Suprapubic skin (tissue), 4 donors: ENCODE data around the gene PLXNA4. TPM values are rescaled to one million over a fixed set of nuclear protein-coding genes. Genes with fewer than 3 reads are reported as not detected.

Experiments
- DNase-seq, 2 donors: peaks; one replicate each; pipeline ENCODE4 v3.0.0-alpha.2; 2019; ENCODE audit warnings: low spot score in 2 of 2
- H3K27ac ChIP-seq: fragments of 200-600 bp; sonication (generic); one replicate; pipeline ENCODE4 v1.5.1; 2019
- H3K27me3 ChIP-seq: fragments of 200-600 bp; sonication (generic); one replicate; pipeline ENCODE4 v1.5.1; 2019
- H3K36me3 ChIP-seq: fragments of 200-600 bp; sonication (generic); one replicate; pipeline ENCODE4 v1.5.1; 2019
- H3K4me1 ChIP-seq: fragments of 200-600 bp; sonication (generic); one replicate; pipeline ENCODE4 v1.5.1; 2019
- H3K4me3 ChIP-seq: fragments of 200-600 bp; sonication (generic); one replicate; pipeline ENCODE4 v1.5.1; 2019; ENCODE audit warnings: mild to moderate bottlenecking
- H3K9me3 ChIP-seq: fragments of 200-600 bp; sonication (generic); one replicate; pipeline ENCODE4 v1.5.1; 2019
- CTCF ChIP-seq, 2 donors: fragments of 200-600 bp in 1 of 2; fragments of 450-650 bp in 1 of 2; sonication (generic) in 1 of 2; IDR thresholded peaks; one replicate each; pipeline ENCODE4 v1.5.1; 2016 to 2019; ENCODE audit warnings: antibody characterized with exemption in 2 of 2, mild to moderate bottlenecking in 1 of 2, moderate library complexity in 1 of 2
- EP300 ChIP-seq: sonication (generic); formaldehyde crosslinking; IDR thresholded peaks from one replicate; pipeline ENCODE4 v1.6.1; 2017; ENCODE audit warnings: antibody characterized with exemption
- POLR2A ChIP-seq, 2 donors: fragments of 450-650 bp; IDR thresholded peaks; one replicate each; pipeline ENCODE4 v1.6.1; 2017; ENCODE audit warnings: antibody characterized with exemption in 2 of 2, mild to moderate bottlenecking in 2 of 2, moderate library complexity in 2 of 2
- POLR2AphosphoS5 ChIP-seq, 3 donors: sonication (generic); formaldehyde crosslinking; IDR thresholded peaks; one replicate each; pipeline ENCODE4 v1.6.1; 2017; ENCODE audit warnings: antibody characterized with exemption in 3 of 3
- WGBS: methylation state at CpG from one replicate; pipeline ENCODE4 v1.1.5; 2018; 5-methylcytosine and 5-hydroxymethylcytosine counted together
- total RNA-seq, 4 donors: library from RNA; depleted of rRNA; stranded (reverse); fragments of >200 nt; gene quantifications; one replicate each; pipeline ENCODE4 v1.1.0, GENCODE V29; 2016

Gene PLXNA4
- total RNA-seq, 4 donors from 2014 or later = 5.4 to 10.7 (median 7.1) TPM

- DNase-seq = no peak
- 83% methylated on average over 3 of the region's 3 CpGs for WGBS
- TF ChIP-seq POLR2A (IDR thresholded peaks at IDR 0.05) (no peak), CTCF (IDR thresholded peaks at IDR 0.05) (no peak), POLR2AphosphoS5 (IDR thresholded peaks at IDR 0.05) (no peak), EP300 (no peak)
Measured at GRCh38 chr7:132105096-132105495, 471.2 kb downstream of the PLXNA4 start.

GRCh38 chr7:132103718-132104117, 472.6 kb downstream of the PLXNA4 start:
- Histone ChIP-seq H3K36me3 (no peaks in the 10 kb centered on the region), H3K27ac (no peak overlapping the region), H3K4me3 (no peak overlapping the region), H3K4me1 (no peaks in the 10 kb centered on the region), H3K9me3 (no peaks in the 10 kb centered on the region), H3K27me3 (no peaks in the 10 kb centered on the region)
- WGBS = 89% methylated on average over 3 of the region's 3 CpGs
- no peak for TF ChIP-seq CTCF (IDR thresholded peaks at IDR 0.05)
- DNase-seq = no peak

More at GRCh38 chr7:132105096-132105495, 471.2 kb downstream of the PLXNA4 start:
- H3K36me3 ChIP-seq = no peaks in the 10 kb centered on the region
- no peak overlapping the region for H3K4me3 ChIP-seq
- no peaks in the 10 kb centered on the region for H3K4me1 ChIP-seq
- no peaks in the 10 kb centered on the region for H3K27me3 ChIP-seq
- no peak overlapping the region for H3K27ac ChIP-seq
- H3K9me3 ChIP-seq = no peaks in the 10 kb centered on the region

- no peaks in the 10 kb centered on the region for H3K27me3 ChIP-seq
- H3K4me1 ChIP-seq = no peaks in the 10 kb centered on the region
- H3K27ac ChIP-seq = no peak overlapping the region
- DNase-seq = no peak
- no peak overlapping the region for H3K4me3 ChIP-seq
- TF ChIP-seq EP300 = no peak
- no peak for TF ChIP-seq POLR2A (IDR thresholded peaks at IDR 0.05)
- TF ChIP-seq POLR2AphosphoS5 (IDR thresholded peaks at IDR 0.05) = no peak
- TF ChIP-seq CTCF (IDR thresholded peaks at IDR 0.05) = no peak
- H3K9me3 ChIP-seq = no peaks in the 10 kb centered on the region
- no peaks in the 10 kb centered on the region for H3K36me3 ChIP-seq
- 73% methylated on average over 10 of the region's 10 CpGs for WGBS
Measured at GRCh38 chr7:132102942-132103341, 473.3 kb downstream of the PLXNA4 start.

- TF ChIP-seq CTCF (IDR thresholded peaks at IDR 0.05) (no peak), POLR2A (IDR thresholded peaks at IDR 0.05) (no peak), EP300 (no peak), POLR2AphosphoS5 (IDR thresholded peaks at IDR 0.05) (no peak)
- no peak for DNase-seq
- H3K27ac ChIP-seq = no peak overlapping the region
- no peaks in the 10 kb centered on the region for H3K4me1 ChIP-seq
- no peaks in the 10 kb centered on the region for H3K9me3 ChIP-seq
- no peaks in the 10 kb centered on the region for H3K27me3 ChIP-seq
- WGBS = 83% methylated on average over 10 of the region's 10 CpGs
- H3K36me3 ChIP-seq = no peaks in the 10 kb centered on the region
- H3K4me3 ChIP-seq = no peak overlapping the region
Measured at GRCh38 chr7:132102391-132102790, 473.9 kb downstream of the PLXNA4 start.

- H3K27ac ChIP-seq = no peak overlapping the region
- no peaks in the 10 kb centered on the region for H3K4me1 ChIP-seq
- H3K36me3 ChIP-seq = no peaks in the 10 kb centered on the region
- H3K4me3 ChIP-seq = no peak overlapping the region
- no peaks in the 10 kb centered on the region for H3K9me3 ChIP-seq
- TF ChIP-seq POLR2AphosphoS5 (IDR thresholded peaks at IDR 0.05) = no peak
- no peaks in the 10 kb centered on the region for H3K27me3 ChIP-seq
- DNase-seq = no peak
- WGBS = 88% methylated on average over 6 of the region's 6 CpGs
Measured at GRCh38 chr7:132100981-132101380, 475.3 kb downstream of the PLXNA4 start.

- no peaks in the 10 kb centered on the region for H3K36me3 ChIP-seq
- no peaks in the 10 kb centered on the region for H3K9me3 ChIP-seq
- no peaks in the 10 kb centered on the region for H3K4me1 ChIP-seq
- no peaks in the 10 kb centered on the region for H3K27me3 ChIP-seq
- H3K27ac ChIP-seq = no peak overlapping the region
- no peak for TF ChIP-seq EP300
- TF ChIP-seq POLR2A (IDR thresholded peaks at IDR 0.05) = no peak
- no peak for TF ChIP-seq CTCF (IDR thresholded peaks at IDR 0.05)
- TF ChIP-seq POLR2AphosphoS5 (IDR thresholded peaks at IDR 0.05) = no peak
- H3K4me3 ChIP-seq = no peak overlapping the region
- DNase-seq = no peak
- 87% methylated on average over 3 of the region's 3 CpGs for WGBS
Measured at GRCh38 chr7:132100483-132100882, 475.8 kb downstream of the PLXNA4 start.
